Activated CD4-positive, alpha-beta memory T cell treated with anti-CD3 and anti-CD28 coated beads for 36 hours (primary cell): ENCODE measurements around the gene MYBPC2. TPM values are rescaled to one million over a fixed set of nuclear protein-coding genes. Genes with fewer than 3 reads are reported as not detected.

Experiments
- CTCF ChIA-PET: fragments of 350-600 bp; sonication (Branson Sonifier 250); formaldehyde crosslinking; loops from one replicate; lab custom pipeline; 2021; ENCODE audit warnings: antibody characterized with exemption, inconsistent platforms; lab: Charles Lee
- POLR2A ChIA-PET: fragments of 350-600 bp; sonication (Branson Sonifier 250); formaldehyde crosslinking; loops from one replicate; lab custom pipeline; 2021; ENCODE audit warnings: antibody characterized with exemption; lab: Charles Lee
- DNase-seq: peaks from one replicate; pipeline ENCODE4 v3.0.0-alpha.2; 2020
- H3K27ac Mint-ChIP-seq: one replicate; pipeline ENCODE4 v1.8.0; 2021; ENCODE audit warnings: mixed read lengths
- H3K27me3 Mint-ChIP-seq: one replicate; pipeline ENCODE4 v1.8.0; 2021; ENCODE audit warnings: mixed read lengths
- H3K36me3 Mint-ChIP-seq: one replicate; pipeline ENCODE4 v1.8.0; 2021; ENCODE audit warnings: mixed read lengths
- H3K4me1 Mint-ChIP-seq: one replicate; pipeline ENCODE4 v1.8.0; 2021; ENCODE audit warnings: low read depth, mixed read lengths
- H3K4me3 Mint-ChIP-seq: one replicate; pipeline ENCODE4 v1.8.0; 2021; ENCODE audit warnings: mild to moderate bottlenecking, mixed read lengths
- H3K9me3 Mint-ChIP-seq: one replicate; pipeline ENCODE4 v1.8.0; 2021; ENCODE audit warnings: mixed read lengths
- intact Hi-C: fragments of 100-400 bp; cut with micrococcal nuclease; formaldehyde crosslinking; loops from one replicate; pipeline ENCODE4 v1.15.1; 2023
- total RNA-seq, 2 experiments: library from RNA; stranded (reverse); gene quantifications; one replicate each; pipeline ENCODE4 v1.2.3, GENCODE V29; 2021

Gene MYBPC2
- total RNA-seq, 2 experiments from 2014 or later: 0.38 to 0.94 TPM

DNA sequence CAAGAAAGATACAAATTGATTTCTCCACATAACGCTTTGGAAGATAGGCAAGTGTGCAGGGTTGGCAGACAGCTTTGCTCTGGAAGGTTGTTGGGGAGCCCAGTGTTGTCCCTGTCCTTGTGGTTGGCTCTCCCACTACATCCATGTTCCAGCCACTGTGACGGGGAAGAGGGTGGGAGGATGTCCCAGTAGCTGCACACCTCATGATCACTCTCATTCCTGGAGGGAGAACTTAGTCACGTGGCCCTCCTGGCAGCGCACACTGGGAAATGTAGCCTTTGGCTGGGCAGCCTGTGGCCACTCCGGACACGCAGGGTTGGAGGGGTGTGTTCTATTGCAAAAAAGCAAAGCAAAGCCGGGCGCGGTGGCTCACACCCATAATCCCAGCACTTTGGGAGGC is 38.7 kb upstream of the MYBPC2 start:
- intact Hi-C loops: no loop called here
- Mint-ChIP-seq H3K4me3 (no peak overlapping the region), H3K9me3 (no peaks in the 10 kb centered on the region), H3K36me3 (peaks cover 32% of the 10 kb centered on the region), H3K27me3 (no peaks in the 10 kb centered on the region), H3K4me1 (no peaks in the 10 kb centered on the region), H3K27ac (no peak overlapping the region)
- POLR2A ChIA-PET: no interaction called here
- DNase-seq: no peak
- CTCF ChIA-PET: no interaction called here

DNA sequence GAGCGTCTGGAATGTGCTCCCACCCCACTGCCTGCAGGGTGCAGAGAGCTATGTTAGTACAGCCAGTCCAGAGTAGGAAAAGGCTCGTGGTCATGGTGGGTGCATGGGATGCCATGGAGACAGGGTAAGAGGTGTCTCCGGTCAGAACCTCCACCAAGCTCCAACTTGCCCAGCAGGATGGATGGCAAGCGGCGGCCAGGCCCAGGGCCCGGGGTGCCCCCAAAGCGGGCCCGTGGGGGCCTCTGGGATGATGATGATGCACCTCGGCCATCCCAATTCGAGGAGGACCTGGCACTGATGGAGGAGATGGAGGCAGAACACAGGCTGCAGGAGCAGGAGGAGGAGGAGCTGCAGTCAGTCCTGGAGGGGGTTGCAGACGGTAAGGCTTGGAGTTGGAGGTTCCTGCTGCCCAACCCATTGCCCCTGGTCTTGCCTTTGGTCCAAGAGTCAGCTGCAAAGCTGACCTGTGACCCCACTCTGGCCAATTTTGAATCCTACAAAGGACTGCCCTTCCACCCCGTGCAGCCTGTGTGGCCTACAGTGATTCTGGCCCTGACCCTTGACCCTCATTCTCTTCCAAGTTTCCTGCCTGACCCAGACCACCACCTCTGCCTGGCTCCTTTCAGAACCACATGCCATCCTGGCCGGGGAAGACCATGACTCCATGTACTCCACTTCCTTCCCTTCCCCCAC is 33.9 kb upstream of the MYBPC2 start:
- no peaks in the 10 kb centered on the region for H3K4me1 Mint-ChIP-seq
- DNase-seq: no peak
- ChIA-PET POLR2A (no interaction called here), CTCF (interaction anchor here (0.6 kb wide), 1 partner anchor 16 kb away, joined by 3 read pairs; no protein-coding TSS in a partner anchor)
- no peaks in the 10 kb centered on the region for H3K27me3 Mint-ChIP-seq
- H3K36me3 Mint-ChIP-seq: peaks cover 23% of the 10 kb centered on the region
- H3K9me3 Mint-ChIP-seq: no peaks in the 10 kb centered on the region
- H3K27ac Mint-ChIP-seq: no peak overlapping the region
- intact Hi-C loops: no loop called here
- no peak overlapping the region for H3K4me3 Mint-ChIP-seq

DNA sequence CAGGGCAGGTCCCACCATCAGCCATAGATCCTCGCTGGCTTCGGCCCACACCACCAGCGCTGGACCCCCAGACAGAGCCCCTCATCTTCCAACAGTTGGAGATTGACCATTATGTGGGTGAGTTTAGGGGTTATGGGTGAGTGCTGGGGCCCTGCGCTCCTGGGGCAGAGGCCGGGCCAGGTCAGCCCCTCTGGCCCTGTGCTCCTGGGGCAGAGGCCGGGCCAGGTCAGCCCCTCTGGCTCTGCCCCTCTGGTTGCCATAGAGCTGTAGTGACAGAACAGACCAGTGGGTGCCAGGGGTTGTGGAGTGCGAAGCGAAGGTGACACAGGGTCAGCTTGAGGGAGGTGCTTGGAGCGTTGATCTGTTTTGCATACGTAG is 33.3 kb upstream of the MYBPC2 start:
- H3K4me3 Mint-ChIP-seq: no peak overlapping the region
- no peaks in the 10 kb centered on the region for H3K4me1 Mint-ChIP-seq

DNA sequence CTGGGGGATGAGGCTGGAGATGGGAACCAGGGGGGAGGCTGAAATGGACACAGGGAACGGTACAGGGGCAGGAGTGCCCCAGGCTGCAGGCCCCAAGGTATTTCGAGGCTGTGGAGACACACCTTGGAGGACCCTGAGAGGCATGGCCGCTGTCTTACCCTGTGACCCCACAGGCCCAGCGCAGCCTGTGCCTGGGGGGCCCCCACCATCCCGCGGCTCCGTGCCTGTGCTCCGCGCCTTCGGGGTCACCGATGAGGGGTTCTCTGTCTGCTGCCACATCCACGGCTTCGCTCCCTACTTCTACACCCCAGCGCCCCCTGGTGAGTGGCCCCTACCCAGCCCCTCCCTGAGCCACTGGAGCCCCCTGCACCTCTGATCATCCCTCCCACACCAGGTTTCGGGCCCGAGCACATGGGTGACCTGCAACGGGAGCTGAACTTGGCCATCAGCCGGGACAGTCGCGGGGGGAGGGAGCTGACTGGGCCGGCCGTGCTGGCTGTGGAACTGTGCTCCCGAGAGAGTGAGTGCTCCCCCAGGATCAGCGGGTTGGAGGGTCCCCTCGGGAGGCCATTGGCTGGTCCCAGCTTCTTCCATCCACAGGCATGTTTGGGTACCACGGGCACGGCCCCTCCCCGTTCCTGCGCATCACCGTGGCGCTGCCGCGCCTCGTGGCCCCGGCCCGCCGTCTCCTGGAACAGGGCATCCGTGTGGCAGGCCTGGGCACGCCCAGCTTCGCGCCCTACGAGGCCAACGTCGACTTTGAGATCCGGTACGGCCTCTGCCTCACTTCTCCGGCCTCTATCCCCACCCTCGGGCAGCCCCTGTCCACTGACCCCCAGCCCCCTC is 30.9 kb upstream of the MYBPC2 start:
- Mint-ChIP-seq H3K9me3 (no peaks in the 10 kb centered on the region), H3K4me3 (no peak overlapping the region), H3K36me3 (peaks cover 31% of the 10 kb centered on the region), H3K27me3 (no peaks in the 10 kb centered on the region), H3K4me1 (no peaks in the 10 kb centered on the region), H3K27ac (no peak overlapping the region)
- intact Hi-C loops: no loop called here
- DNase-seq: no peak
- CTCF ChIA-PET: no interaction called here
- POLR2A ChIA-PET: no interaction called here

More for the DNA sequence above, 33.3 kb upstream of the MYBPC2 start:
- no peak for DNase-seq
- intact Hi-C loops: no loop called here
- Mint-ChIP-seq H3K27ac (no peak overlapping the region), H3K9me3 (no peaks in the 10 kb centered on the region), H3K27me3 (no peaks in the 10 kb centered on the region), H3K36me3 (peaks cover 23% of the 10 kb centered on the region)
- ChIA-PET CTCF (no interaction called here), POLR2A (no interaction called here)

DNA sequence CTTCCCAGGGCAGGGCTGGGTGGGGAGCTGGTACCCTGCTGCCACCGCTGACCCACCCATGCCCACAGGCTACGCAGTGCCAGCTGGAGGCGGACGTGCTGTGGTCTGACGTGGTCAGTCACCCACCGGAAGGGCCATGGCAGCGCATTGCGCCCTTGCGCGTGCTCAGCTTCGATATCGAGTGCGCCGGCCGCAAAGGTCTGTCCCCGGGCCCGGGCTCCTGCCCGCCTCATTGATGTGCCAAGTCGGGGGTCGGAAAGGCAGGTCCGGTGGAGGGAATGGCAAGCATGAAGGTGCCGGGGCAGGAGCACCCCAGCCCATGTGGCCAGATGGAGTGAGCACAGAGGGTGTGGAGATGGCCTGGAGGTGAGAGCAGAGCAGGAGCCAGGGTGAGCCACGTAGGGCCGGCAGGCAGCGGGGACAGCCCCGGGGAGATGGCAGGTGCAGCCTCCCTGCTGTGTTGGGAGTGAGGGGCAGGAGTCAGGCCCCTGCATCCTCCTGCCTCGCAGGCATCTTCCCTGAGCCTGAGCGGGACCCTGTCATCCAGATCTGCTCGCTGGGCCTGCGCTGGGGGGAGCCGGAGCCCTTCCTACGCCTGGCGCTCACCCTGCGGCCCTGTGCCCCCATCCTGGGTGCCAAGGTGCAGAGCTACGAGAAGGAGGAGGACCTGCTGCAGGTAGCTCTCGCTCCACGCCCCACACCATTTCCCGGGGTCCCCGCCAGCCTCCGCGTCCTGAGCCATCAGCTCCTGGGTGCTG is 30.0 kb upstream of the MYBPC2 start:
- no peak overlapping the region for H3K27ac Mint-ChIP-seq
- ChIA-PET CTCF (no interaction called here), POLR2A (no interaction called here)
- intact Hi-C loops: no loop called here
- DNase-seq: no peak
- no peaks in the 10 kb centered on the region for H3K27me3 Mint-ChIP-seq
- H3K9me3 Mint-ChIP-seq: no peaks in the 10 kb centered on the region
- H3K4me3 Mint-ChIP-seq: no peak overlapping the region
- no peaks in the 10 kb centered on the region for H3K4me1 Mint-ChIP-seq
- peaks cover 34% of the 10 kb centered on the region for H3K36me3 Mint-ChIP-seq

DNA sequence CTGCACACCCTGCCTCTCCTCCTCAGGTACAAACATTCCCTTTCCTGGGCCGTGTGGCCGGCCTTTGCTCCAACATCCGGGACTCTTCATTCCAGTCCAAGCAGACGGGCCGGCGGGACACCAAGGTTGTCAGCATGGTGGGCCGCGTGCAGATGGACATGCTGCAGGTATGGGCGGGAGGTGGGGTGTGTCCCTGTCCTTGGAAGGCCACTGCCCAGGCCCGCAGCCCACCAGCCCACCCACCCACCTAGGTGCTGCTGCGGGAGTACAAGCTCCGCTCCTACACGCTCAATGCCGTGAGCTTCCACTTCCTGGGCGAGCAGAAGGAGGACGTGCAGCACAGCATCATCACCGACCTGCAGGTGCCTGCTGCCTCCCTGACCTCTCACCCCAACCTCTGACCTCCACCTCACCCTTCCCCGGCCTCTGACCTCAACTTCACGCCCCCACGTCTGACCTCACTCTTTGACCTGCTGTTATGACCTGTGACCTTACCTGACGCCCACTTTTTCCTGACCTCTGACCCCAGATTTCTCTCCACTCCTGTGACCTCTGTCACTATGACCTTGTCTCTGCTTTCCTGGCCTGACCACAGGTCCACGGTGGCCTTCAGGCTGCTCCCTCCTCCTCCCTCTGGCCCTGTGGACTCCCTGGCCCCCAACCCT is 26.4 kb upstream of the MYBPC2 start:
- H3K36me3 Mint-ChIP-seq: peaks cover 39% of the 10 kb centered on the region
- H3K27ac Mint-ChIP-seq: no peak overlapping the region
- no peaks in the 10 kb centered on the region for H3K27me3 Mint-ChIP-seq
- H3K4me1 Mint-ChIP-seq: no peaks in the 10 kb centered on the region
- no peaks in the 10 kb centered on the region for H3K9me3 Mint-ChIP-seq
- intact Hi-C loops: no loop called here
- POLR2A ChIA-PET: no interaction called here
- CTCF ChIA-PET: no interaction called here
- no peak for DNase-seq
- no peak overlapping the region for H3K4me3 Mint-ChIP-seq

DNA sequence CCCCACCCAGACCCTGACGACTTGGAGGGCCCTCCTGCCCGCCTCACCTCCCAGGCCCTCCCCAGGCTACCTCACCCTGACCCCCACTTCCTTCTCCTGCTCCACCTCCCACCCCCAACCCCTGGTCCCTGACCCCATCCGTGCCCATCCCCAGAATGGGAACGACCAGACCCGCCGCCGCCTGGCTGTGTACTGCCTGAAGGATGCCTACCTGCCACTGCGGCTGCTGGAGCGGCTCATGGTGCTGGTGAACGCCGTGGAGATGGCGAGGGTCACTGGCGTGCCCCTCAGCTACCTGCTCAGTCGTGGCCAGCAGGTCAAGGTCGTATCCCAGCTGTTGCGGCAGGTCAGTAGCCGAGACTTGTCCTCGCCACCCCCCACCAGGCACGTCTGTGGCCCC is 25.9 kb upstream of the MYBPC2 start:
- Mint-ChIP-seq H3K36me3 (peaks cover 37% of the 10 kb centered on the region), H3K4me1 (no peaks in the 10 kb centered on the region), H3K9me3 (no peaks in the 10 kb centered on the region), H3K27me3 (no peaks in the 10 kb centered on the region), H3K4me3 (no peak overlapping the region), H3K27ac (no peak overlapping the region)
- POLR2A ChIA-PET: no interaction called here
- CTCF ChIA-PET: no interaction called here
- DNase-seq: no peak
- intact Hi-C loops: no loop called here

DNA sequence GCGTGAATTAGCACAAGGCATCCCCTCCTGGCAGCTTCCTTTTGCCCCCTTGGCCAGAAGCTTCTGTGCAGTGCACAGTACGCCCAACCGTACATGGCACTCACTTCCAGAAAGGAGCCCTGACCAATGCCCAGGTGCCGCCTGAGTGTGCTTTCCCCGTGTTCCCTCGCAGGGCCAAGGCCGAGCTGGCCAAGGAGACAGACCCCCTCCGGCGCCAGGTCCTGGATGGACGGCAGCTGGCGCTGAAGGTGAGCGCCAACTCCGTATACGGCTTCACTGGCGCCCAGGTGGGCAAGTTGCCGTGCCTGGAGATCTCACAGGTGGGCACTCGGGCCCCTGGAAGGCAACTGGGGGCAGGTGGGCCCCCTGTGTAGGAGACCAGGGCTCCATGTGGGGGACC is 23.3 kb upstream of the MYBPC2 start:
- H3K4me1 Mint-ChIP-seq: no peaks in the 10 kb centered on the region
- no peak overlapping the region for H3K4me3 Mint-ChIP-seq

DNA sequence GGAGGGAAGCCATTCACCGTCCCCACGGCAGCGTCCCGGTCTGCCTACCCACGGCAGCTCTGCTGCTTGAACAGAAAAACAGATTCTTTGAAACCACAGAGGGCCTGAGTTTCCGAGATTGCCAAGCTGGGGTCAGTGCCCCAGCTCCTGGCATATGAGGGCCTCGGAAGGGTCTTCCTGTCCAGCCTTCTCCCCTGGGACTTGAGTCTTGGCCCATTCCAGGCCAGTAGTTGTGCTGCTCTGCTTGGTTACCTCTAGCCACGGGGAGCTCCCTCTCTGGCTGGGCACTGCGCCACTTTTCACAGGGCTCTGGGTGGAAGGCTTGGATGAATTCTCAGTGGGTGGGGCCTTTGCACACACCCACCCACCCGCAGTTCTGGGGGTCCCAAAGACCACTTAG is 22.6 kb upstream of the MYBPC2 start:
- no peak for DNase-seq
- CTCF ChIA-PET: interaction anchor here (1.1 kb wide), 2 partner anchors 41 to 53 kb away, joined by 4 read pairs; no protein-coding TSS in a partner anchor

More for the DNA sequence above, 23.3 kb upstream of the MYBPC2 start:
- ChIA-PET POLR2A (interaction anchor here (0.9 kb wide), 2 partner anchors 9 to 23 kb away, joined by 3 to 4 read pairs; partner anchors contain the start of gene SPIB), CTCF (no interaction called here)
- H3K27ac Mint-ChIP-seq: no peak overlapping the region
- DNase-seq: no peak
- no peaks in the 10 kb centered on the region for H3K9me3 Mint-ChIP-seq
- no peaks in the 10 kb centered on the region for H3K27me3 Mint-ChIP-seq
- peaks cover 38% of the 10 kb centered on the region for H3K36me3 Mint-ChIP-seq
- intact Hi-C loops: no loop called here

DNA sequence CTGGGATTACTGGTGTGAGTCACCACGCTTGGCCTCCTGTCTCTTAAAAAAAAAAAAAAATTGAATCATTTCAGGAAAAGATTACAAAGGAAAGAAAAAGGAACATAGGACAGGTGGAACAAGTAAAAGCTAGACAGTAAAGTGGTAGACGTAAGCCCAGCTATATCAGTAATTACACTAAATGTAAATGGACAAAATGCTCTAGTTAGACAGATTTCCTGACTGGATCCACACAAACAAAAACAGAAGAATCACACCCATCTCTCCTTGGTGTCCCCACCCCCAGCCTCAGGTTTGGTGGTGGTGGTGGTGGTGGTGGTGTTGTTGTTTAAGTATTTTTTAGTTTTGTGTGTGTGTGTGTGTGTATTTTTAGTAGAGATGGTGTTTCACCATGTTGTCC is 20.3 kb upstream of the MYBPC2 start:
- no peaks in the 10 kb centered on the region for H3K27me3 Mint-ChIP-seq
- ChIA-PET CTCF (interaction anchor here (3.6 kb wide), 1 partner anchor 55 kb away, joined by 13 read pairs; no protein-coding TSS in a partner anchor), POLR2A (no interaction called here)
- intact Hi-C loops: no loop called here
- H3K36me3 Mint-ChIP-seq: peaks cover 33% of the 10 kb centered on the region
- no peaks in the 10 kb centered on the region for H3K4me1 Mint-ChIP-seq
- no peaks in the 10 kb centered on the region for H3K9me3 Mint-ChIP-seq
- H3K27ac Mint-ChIP-seq: no peak overlapping the region
- H3K4me3 Mint-ChIP-seq: no peak overlapping the region
- DNase-seq: no peak

More for the DNA sequence above, 22.6 kb upstream of the MYBPC2 start:
- H3K4me1 Mint-ChIP-seq: no peaks in the 10 kb centered on the region
- intact Hi-C loops: no loop called here
- POLR2A ChIA-PET: interaction anchor here (0.9 kb wide), 1 partner anchor 9 kb away, joined by 3 read pairs; the partner anchor contains the start of gene SPIB
- H3K4me3 Mint-ChIP-seq: no peak overlapping the region
- no peaks in the 10 kb centered on the region for H3K27me3 Mint-ChIP-seq
- peaks cover 44% of the 10 kb centered on the region for H3K36me3 Mint-ChIP-seq
- H3K27ac Mint-ChIP-seq: no peak overlapping the region
- H3K9me3 Mint-ChIP-seq: no peaks in the 10 kb centered on the region

DNA sequence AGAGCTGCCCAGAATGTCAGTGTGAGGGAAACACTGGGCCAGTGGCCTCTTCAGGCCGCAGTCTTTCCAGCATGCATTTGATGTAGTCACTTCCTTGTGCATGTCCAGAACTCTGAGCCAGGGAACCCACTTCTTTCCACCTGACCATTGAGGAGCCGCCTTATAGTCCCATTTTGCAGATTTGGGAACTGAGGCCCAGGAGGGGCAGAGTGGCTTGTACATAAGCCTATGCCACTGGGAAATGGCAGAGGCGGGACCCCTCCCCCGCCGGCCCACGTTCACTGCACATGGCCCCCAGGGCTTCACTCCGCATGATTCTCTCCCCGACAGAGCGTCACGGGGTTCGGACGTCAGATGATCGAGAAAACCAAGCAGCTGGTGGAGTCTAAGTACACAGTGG is 19.6 kb upstream of the MYBPC2 start:
- no peak for DNase-seq
- no peaks in the 10 kb centered on the region for H3K4me1 Mint-ChIP-seq
- POLR2A ChIA-PET: no interaction called here
- H3K27me3 Mint-ChIP-seq: no peaks in the 10 kb centered on the region
- CTCF ChIA-PET: interaction anchor here (3.6 kb wide), 1 partner anchor 56 kb away, joined by 13 read pairs; no protein-coding TSS in a partner anchor
- H3K27ac Mint-ChIP-seq: no peak overlapping the region
- peaks cover 33% of the 10 kb centered on the region for H3K36me3 Mint-ChIP-seq
- no peak overlapping the region for H3K4me3 Mint-ChIP-seq
- H3K9me3 Mint-ChIP-seq: no peaks in the 10 kb centered on the region
- intact Hi-C loops: no loop called here
